PC-9 (cell line): ENCODE measurements around the gene VASP.

Source experiments
- EZH2 ChIP-seq: fragments of 200-600 bp; sonication (generic); IDR thresholded peaks from 2 replicates; pipeline ENCODE4 v1.8.0; 2017; ENCODE audit warnings: antibody characterized with exemption, low read depth
- TF ChIP-seq, protein P1 (sequence below): fragments of 200-600 bp; sonication (generic); conservative IDR thresholded peaks from 2 replicates; pipeline ENCODE4 v1.6.1; 2017; ENCODE audit warnings: mixed run types, antibody characterized with exemption, mild to moderate bottlenecking, moderate library complexity

- TF ChIP-seq, protein P1, sequence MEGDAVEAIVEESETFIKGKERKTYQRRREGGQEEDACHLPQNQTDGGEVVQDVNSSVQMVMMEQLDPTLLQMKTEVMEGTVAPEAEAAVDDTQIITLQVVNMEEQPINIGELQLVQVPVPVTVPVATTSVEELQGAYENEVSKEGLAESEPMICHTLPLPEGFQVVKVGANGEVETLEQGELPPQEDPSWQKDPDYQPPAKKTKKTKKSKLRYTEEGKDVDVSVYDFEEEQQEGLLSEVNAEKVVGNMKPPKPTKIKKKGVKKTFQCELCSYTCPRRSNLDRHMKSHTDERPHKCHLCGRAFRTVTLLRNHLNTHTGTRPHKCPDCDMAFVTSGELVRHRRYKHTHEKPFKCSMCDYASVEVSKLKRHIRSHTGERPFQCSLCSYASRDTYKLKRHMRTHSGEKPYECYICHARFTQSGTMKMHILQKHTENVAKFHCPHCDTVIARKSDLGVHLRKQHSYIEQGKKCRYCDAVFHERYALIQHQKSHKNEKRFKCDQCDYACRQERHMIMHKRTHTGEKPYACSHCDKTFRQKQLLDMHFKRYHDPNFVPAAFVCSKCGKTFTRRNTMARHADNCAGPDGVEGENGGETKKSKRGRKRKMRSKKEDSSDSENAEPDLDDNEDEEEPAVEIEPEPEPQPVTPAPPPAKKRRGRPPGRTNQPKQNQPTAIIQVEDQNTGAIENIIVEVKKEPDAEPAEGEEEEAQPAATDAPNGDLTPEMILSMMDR = no peak
- TF ChIP-seq EZH2 = no peak
Observed at GRCh38 chr19:45473367-45473681, 34.0 kb upstream of the VASP start.
